ENCODE measurements around the gene CLMN.

CLMN gene

DNA sequence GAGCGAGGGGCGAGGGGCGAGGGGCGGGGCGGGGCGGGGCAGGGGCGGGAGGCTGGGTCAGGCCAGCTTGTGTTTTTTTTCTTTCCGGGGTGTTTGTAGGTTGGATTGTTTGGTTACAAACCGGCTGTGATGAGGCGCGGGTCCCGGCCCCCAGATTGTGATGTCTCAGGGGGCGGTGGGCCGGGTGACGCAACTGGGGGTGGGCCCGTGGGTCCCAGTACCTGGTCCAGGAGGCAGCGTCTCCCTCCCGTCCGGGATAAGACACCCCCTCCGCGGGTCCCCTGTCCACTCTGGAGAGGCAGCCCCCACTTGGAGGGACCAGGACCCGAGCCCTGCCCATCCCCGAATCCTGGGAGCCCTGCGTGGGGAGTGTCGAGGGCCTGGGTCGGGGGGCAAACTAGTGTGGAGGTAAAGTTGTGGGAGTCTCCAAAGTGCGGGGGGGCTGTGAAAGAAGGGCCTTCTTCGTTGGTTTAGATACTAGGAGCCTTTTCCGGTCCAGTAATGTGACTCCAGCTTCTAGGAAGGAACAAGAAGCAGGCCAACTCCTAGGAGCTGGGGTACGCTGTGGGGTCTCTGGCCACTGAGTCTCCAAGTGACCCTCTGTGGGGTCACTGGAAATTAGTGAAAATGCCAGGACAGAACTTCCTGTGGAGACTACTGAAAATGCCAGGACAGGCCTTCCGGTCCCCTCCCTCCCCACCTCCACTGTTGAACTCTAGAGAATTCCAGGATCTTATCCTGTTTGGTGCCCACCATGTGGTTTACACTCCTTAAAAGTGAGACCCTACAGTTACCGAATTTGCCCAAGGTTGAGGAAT is 579 bp upstream of the CLMN start:
- DNase-seq (ENCODE audit: low read depth), result no peak

DNA sequence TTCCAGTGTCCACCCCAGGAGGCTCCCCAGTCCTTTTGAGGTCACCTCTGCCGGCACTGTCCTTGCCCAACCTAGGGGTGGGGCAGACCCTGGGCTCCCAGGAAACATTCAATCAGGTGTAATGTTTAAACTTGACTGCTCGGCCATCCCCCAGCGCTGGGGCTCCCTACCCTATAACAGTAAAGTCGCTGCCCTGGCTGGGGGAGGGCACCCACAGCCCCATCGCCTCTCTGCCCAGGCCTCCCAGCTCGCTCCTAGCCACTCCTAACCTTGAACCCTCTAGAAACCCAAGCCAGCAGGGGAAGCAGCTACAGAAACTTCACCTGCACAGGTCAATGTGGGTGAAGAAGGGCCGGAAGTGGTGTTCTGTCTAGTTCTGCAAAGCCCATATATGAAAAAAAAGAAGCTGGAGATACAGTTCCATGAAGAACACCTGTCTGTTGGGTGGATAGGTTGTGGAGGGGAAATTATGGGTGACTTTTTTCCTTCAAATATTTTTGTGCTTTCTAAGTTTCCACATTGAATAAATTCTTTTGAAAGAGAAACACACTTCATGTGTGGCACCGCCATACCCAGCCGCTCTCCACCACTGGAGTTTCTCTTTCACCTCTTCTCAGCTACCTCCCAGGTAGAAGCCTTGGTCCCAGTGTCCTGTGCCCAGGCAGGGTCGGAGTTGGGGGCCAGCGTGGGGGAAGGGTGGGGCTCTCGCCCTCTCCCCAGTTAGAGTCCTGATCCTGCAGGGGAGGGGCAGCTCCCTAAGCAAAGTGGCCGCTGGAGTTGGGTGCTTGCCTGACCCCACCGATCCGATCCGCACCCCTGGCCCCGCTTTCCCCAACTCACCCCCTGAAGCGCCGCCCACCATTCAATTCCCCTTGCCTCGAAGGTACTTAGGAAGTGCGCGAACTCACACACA is 1.1 kb downstream of the CLMN start:
- DNase-seq (ENCODE audit: low read depth), result no peak

DNA sequence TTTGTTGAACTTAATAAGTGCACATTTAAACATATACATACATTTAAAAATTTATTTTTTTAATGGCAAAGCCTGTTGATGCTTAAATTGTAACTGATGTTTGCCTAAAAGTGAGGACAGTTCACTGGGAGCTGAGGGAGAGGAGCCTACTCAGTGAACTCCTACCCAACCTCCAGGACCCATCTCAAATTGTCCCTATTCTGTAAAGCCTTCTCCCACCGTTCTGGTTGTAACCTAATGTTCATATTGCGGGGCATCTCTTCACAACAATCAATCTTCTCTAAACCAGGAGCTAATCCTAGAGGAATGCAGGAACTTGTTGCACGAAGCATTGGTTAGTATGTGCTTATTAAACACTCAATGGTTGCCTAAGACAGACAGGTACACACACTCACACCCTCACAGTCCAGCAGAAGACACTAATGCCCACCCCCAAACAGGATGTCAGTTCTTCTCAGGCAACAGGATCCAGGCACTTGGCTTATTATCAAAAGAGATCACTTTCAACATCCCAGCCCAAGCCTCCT is 1.8 kb downstream of the CLMN start:
- no peak for DNase-seq (ENCODE audit: low read depth)

DNA sequence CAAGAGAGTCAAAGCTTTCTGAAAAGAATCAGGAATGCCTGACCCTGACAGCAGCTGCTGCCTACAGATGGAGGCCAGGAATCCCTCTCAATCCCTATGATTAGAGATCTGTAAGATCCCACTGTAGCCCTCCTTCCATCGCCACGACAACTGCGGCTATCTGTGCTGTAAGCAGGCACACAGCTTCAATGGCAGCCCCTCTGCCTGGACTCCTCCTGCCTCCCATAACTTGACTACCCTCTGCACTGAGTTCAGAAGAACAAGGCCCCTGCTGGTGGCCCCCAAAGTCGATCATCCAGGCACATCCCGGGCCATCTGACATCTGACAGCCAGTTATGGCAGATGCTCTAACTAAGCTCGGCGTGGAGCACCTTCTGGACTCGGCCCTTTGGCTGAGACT is 2.9 kb downstream of the CLMN start:
- no peak for DNase-seq (ENCODE audit: low read depth)

DNA sequence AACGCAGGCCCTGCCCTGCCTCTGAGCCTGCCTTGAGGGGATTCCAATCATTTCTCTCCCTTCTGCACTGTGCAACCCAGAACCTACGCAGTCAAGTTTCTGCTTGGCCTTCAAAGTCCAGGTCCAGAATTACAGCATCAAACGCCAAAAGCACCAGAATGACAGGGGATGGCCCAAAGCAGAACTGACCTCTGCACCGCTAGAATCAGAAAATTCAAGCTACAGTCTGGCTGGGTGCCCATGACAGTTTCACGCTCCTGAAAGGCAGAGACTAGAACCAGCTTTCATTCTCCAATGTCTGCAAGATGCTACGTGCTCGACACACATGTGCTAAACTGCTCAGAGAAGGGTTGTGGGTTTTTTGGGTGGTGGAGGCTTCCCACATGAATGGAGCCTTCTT is 4.1 kb downstream of the CLMN start:
- DNase-seq (ENCODE audit: low read depth), result no peak

DNA sequence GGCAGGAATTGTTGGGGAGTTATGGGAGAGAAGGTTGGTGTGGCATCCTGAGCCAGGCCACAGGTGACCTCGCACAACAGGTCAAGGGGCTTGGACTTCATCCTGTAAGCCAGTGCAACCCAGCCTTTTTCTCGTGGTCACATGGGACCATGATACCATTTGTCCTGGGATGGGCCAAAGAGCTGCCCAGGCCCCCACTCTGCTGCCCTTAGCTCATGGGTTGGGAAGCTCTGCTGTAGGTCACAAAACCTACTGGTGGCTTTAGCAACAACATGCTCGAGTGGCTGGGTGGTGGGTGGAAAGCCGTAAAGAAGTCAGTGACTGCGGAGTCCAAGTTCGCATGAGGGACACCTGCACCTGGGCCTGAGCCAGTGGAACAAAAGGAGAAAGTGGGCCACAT is 4.6 kb downstream of the CLMN start:
- no peak for DNase-seq (ENCODE audit: low read depth)

DNA sequence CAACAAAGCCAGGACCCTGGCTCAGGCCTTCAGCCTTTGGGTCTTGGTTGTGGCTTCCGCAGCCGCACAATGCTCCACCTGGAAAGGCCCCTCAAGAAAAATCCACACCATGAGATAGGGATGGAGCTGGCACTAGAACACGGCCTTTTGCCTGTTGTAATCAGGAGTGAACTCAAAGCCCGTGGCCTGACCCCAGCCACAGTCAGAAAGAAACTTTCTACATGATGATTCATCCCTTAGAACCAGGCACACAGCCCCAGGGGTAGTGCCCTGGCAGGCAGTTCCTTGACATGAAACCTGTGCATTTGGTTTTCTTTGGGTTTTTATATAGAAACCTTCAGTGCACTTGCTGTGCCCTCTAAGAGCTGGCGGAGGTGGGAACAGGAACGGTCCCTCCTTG is 5.1 kb downstream of the CLMN start:
- peak; percentile 43 for DNase-seq (ENCODE audit: low read depth)

DNA sequence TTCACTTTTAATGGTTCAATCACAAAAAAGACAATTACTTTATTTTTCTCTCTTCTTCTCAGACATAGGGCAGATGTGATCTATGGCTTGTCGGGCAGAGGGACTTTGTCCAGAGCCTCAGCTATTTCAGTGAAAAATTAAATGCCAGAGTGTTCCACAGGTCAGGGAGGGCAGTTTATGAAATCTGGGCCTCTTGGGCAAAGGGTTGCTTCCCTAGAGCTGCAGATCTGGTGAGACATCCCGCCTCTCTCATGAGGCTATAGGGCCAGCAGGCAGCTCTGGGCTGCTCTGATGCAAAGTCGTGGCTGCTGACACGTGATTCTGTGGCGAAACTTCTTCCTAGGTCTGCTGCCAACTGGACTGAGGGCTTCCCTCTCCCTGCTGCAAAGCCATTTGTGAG is 6.0 kb downstream of the CLMN start:
- DNase-seq (ENCODE audit: low read depth), result peak; percentile 82

DNA sequence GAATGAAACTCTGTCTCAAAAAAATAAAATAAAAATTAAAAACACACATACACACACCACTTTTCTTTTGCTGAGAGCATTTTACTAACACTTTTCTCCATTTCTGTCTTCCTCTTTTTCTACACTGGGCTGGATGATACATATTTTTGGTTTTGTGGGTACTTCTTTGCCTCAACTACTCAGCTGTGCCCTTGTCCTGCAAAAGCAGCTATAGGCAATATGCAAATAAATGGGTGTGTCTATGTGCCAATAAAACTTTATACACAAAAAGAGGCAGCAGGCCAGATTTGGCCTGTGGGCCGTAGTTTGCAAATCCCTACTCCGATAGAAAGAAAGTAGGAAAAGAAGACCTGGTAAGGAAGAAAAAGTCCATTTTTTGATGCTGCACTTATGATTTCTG is 6.5 kb downstream of the CLMN start:
- no peak for DNase-seq (ENCODE audit: low read depth)

DNA sequence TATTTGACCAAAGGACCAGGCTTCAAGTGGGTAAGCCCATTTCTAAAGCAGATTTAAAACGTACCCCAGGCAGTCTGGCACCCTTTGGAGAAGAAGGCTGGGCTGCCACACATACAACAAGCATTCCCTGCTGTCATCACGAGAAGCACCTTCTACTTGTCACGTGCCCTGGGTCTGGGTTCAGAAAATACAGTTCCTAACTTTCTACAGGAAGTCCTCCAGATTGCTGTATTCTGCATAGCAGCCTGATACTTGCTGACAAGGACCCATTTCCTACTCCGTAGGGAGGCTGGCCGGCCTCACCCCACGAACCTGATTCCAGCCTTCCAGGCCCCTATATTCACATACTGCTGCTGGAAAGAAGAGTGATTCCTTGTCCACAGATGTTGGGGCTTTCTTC is 7.4 kb downstream of the CLMN start:
- DNase-seq (ENCODE audit: low read depth), result no peak

DNA sequence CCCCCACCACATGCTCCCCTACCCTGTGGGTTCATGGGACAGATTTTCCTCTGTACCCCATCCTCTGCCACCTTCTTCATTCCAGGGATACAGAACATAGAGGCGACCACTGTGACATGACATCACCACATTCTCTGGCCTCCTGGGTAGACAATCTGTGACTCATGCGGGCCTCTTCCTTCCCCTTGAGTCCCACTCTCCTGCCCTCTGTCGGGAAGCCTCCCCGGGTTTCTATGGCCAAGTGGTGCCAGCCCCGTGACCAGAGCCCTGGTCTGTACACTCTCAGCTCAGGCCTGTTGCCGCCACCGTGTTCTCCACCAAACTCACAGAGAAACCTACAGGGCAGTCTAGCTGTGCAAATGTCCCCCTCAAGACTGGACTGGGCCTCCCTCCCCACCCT is 8.0 kb downstream of the CLMN start:
- DNase-seq (ENCODE audit: low read depth), result no peak

DNA sequence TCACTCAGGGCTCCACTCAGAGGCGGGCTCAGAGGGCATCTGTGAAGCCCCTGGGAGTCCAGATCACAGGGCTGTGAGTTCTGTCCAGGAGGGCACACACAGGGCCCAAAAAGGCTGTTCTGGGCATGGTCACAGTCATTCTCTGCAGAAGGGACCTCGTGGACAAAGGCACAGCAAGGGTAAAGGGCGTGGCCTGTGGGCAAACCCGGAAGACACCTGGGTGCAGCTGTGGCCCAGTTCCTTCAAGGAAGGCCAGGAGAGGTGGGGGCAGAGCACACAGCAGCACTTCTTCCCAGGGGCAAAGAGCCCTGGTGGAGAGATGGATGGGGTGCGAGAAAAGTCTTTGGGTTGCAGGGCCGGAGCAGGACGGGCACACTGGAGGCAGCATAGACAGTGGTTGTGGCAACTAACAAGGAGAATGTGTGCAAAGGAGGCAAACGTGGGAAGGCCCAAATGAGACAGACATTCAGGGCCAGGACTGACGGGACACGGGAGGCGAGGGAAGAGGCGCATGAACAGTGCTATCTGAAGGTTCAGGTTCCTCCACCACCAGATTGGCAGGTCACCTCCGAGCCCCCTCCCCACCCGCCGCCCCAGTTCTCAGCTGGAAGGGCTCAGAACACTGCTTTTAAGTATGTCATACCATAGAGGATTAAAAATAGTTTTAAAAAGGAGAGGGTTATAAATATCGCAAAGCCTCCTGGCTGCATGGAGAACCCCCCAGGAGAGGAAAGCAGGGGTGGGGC is 8.9 kb downstream of the CLMN start:
- DNase-seq (ENCODE audit: low read depth), result no peak

DNA sequence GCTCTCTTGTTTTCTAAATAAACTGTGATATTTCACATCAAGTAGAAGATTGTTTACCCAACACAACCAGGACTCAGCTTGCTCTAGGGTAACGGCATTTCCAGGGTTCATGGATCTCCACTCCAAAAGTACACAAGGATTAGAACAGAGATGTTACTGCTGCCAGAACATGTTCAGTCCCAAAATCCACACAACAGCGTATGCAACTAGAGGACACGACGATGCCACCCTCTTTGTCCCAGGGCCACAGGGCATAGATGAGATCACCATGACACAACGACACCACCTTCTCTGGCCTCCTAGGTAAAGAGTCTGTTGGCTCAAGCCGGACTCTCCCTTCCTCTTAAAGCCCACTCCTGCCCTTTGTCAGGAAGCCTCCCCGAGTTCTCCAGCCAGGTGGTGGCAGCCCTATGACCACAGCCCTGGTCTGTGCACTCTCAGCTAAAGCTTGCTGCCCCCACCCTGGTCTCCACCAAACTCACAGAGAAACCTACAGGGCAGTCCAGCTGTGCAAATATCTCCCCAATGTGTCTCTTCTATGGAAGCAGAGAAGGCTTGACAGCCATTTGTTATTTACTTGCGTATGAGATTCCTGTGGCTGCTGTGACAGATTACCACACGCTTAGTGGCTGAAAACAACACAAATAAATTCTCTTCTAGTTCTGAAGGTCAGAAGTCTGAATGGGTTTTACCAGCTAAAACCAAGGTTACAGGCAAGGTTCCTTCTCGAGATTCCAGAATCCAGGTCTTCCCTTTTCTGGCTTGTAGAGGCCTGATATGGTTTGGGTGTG is 10.3 kb downstream of the CLMN start:
- no peak for DNase-seq (ENCODE audit: low read depth)

DNA sequence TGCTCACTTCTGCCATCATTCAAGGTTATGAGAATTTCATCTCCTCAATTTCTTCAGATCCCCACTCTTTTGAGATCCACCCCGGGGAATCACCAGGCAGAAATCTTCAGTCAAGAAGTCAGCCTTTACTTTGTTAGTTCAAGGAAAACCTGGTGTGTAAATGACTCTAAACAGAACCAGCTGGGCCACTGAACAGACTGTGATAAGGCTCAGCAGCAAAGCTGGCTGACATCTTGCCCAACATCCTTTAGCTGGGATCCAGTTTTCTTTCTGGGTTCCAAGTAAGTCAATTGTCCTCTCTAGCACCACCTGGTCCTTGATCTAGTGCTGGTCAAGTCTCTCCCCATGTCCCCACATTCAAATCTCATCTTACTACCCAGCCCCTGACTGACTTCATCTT is 11.6 kb downstream of the CLMN start:
- DNase-seq (ENCODE audit: low read depth), result no peak

DNA sequence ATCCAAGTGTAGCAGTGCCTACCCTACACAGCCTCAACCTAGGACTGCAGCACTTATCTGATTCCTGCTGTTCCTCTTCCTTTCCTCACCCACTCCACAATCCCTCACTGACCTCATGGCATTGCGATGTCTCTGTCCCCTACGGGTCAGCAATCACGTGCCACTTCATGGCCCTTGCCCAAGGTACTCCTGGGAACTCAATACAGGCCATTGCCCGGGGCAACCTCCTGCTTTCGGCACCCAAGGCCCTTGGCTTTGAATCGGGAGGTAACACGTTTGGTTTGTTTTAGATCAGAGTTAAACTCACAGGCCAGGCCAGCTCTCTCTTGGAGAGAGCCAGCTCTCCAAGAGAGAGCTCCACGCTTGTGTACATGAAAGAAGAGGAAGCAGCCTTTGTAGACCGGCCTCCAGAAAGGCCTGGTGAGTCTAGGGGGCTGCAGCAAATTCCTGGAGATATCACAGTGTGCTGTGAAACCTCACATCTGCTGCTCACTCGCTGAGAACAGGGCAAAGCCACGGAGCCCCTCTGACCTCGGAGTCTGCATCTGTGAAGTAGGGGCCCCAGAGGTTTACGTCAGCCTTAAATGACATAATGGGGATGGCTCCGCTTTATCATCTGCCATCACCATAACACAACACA is 12.2 kb downstream of the CLMN start:
- DNase-seq (ENCODE audit: low read depth), result no peak

DNA sequence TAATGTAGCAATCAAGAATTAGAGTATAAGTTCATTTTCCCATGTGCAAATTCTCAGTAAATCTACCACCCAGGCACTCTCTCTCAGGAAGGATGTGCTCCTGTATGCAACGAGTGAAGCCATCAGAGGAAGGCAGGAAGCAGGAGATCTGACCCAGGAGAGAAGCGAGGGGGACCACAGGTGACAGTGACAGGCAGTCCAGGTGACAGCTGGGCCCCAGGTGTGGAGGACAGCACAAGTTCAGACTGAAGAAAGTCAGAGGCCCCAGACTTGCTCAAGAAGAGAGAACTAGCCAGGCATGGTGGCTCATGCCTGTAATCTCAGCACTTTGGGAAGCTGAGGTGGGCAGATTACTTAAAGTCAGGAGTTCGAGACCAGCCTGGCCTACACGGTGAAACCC is 13.8 kb downstream of the CLMN start:
- no peak for DNase-seq (ENCODE audit: low read depth)

DNA sequence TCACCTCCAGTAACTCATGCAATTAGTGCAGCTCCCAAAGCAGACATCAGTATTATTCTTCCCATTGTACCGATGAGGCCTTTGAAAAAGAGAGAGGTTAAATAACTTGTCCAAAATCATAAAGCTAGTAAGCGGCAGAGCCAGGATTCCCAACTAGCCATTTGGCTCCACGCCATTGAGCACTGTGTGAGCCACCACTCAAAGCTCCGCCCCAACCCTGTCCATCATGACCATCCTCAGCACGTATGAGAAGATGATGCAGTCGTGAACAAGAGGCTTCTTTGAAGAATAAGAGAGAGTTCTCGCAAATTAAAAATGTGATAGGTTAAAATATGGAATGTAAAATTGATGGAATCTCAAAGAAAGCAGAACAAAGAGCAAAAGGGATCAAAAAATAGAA is 14.6 kb downstream of the CLMN start:
- DNase-seq (ENCODE audit: low read depth), result no peak

DNA sequence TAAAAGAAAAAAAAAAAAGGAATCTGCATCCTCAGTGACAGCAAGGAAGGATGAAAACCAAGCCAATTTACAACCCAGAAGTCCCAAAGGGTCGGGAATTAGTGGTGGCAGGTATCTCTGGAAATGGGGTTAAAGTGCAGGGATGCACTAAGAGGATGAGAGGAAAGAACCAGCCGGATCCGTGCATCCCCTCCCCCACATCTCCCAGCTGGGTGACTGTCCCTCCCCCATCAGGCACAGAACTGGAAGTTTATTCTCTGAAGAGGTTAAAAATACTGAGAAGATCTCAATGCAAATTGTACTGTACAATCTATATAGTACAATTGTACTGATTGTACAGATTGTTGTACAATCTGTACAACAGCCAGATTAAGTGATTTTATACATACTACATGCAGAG is 15.4 kb downstream of the CLMN start:
- DNase-seq (ENCODE audit: low read depth), result no peak

DNA sequence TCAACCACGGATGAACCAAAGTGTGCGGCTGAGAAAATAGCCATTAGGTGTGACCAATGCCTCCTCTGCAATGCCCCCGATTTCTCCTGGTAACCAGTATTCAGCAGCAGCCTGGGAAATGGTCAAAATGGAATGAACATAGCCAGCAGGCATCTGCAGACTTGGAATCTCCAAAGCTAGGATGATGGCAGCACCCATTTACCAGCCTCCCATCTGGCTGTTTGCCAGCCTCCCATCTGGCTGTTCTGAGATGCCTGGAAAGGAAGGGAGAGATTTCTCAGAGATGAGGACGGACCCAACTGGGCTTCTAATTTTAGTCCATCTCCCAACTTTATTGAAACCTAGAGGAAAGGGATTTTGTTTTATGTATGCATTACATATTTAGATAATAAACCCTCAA is 16.2 kb downstream of the CLMN start:
- no peak for DNase-seq (ENCODE audit: low read depth)

DNA sequence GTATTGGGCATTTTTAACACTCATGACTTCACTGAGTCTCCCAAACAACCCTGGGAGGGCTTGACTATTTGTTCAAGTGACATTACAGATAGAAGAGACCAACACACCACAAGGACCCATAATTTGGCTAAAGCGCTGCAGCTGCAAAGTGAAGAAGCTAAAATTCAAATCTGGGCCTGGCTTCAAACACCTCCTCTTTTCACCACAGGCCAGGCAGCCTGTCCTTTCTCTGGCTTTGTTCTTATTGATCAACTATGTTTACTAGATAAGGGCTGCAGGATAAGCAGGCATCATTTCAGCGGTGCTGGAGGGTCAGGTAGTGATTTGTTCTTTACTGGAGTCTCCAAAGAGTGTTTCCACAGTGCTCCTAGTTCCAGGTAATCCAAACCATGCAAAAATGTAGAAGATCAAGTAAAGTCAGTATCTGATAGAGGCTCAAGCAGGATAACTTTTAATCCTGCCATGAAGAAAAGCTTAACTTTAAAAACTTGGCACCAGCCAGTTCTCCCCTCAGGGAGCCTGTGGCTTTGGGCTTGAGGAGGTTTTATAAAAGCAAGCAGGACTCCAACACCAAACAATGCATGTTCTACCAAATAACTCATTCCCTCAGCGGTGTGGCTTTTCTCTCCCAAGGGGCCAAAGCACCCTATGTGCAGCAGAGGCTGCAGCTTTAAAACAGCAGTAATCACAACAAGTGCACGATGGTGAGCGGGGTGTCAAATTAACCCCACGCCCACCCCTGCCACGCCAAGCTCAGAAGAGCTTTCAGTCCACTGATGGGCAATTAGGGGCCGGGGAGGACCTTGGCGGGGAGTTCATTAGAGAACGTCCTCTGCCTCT is 16.8 kb downstream of the CLMN start:
- no peak for DNase-seq (ENCODE audit: low read depth)
